ENCODE results near the gene PITPNM1. TPM values are rescaled to one million over a fixed set of nuclear protein-coding genes. Genes with fewer than 3 reads are reported as not detected.

Gene PITPNM1
- total RNA-seq, 4 donors from 2014 or later: 7.3 to 19.9 (median 12.6) TPM

DNA sequence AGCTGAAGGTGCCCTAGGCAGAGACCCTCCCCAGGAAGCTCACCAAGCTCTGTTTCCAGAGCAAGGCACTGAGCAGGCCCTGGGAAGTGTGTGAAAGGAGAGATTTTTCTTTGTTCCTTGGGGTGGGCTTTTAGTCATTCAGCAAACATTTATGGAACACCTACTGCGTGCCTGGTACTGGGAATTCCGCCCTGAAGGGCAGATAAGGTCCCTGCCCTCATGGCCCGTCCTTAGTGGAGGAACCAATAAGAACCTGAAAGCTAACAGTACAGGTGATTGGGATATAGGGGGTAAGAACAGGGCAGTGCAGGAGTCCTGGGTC is 40.0 kb downstream of the PITPNM1 start:
- intact Hi-C loops (cut with DNase I; ENCODE audit: low total_unique reads): no loop called here
- no peak for DNase-seq (ENCODE audit: low spot score in 2 of 2)
- no peak overlapping the region for H3K4me3 ChIP-seq (ENCODE audit: low read depth, poor library complexity, severe bottlenecking)
- TF ChIP-seq, protein P1, sequence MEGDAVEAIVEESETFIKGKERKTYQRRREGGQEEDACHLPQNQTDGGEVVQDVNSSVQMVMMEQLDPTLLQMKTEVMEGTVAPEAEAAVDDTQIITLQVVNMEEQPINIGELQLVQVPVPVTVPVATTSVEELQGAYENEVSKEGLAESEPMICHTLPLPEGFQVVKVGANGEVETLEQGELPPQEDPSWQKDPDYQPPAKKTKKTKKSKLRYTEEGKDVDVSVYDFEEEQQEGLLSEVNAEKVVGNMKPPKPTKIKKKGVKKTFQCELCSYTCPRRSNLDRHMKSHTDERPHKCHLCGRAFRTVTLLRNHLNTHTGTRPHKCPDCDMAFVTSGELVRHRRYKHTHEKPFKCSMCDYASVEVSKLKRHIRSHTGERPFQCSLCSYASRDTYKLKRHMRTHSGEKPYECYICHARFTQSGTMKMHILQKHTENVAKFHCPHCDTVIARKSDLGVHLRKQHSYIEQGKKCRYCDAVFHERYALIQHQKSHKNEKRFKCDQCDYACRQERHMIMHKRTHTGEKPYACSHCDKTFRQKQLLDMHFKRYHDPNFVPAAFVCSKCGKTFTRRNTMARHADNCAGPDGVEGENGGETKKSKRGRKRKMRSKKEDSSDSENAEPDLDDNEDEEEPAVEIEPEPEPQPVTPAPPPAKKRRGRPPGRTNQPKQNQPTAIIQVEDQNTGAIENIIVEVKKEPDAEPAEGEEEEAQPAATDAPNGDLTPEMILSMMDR (IDR thresholded peaks at IDR 0.05): no peak
- TF ChIP-seq POLR2A (IDR thresholded peaks at IDR 0.05): no peak
- 41 to 43% methylated on average over 3 of the region's 3 CpGs for WGBS, 2 donors

DNA sequence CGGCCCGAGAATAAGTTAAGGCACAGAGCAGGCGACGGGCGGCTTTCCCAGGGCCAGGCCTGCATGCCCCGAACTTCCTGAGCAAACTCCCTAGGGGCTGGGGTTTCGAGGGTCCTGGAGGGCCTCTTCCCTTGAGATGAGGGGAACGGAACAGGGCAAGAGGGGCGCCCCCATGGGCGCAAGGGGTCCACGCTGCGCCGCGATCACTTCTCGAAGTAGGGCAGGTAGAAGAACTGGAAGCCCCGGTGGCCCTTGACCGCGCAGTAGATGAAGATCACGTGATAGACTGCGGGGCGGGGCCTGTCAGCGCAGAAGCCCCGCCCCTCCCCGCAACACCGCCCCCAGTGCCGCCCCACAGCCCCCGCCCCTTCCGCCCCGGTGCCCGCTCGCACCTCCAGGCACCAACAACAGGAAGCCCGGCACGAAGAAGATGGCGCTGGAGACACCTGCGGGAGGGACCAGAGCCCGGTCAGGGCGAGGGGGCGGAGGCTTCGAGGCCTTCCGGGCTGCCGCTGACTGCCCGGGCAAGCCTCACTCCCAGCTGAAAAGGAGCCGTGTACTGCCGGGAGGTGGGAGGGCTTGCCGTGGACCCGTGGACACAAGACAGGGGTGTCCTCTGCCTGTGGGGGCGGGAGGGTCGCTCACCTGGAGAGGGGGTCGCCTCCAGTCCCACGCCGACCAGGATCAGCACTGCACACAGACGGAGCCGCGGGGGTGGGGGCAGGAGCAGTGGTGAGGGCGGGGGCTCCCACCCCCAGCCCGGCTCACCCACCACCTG is 40.6 kb downstream of the PITPNM1 start:
- TF ChIP-seq, protein P1 (IDR thresholded peaks at IDR 0.05): no peak
- no peak for TF ChIP-seq POLR2A (IDR thresholded peaks at IDR 0.05)
- WGBS, 2 donors: 22 to 24% methylated on average over 21 to 50 of the region's 56 CpGs

DNA sequence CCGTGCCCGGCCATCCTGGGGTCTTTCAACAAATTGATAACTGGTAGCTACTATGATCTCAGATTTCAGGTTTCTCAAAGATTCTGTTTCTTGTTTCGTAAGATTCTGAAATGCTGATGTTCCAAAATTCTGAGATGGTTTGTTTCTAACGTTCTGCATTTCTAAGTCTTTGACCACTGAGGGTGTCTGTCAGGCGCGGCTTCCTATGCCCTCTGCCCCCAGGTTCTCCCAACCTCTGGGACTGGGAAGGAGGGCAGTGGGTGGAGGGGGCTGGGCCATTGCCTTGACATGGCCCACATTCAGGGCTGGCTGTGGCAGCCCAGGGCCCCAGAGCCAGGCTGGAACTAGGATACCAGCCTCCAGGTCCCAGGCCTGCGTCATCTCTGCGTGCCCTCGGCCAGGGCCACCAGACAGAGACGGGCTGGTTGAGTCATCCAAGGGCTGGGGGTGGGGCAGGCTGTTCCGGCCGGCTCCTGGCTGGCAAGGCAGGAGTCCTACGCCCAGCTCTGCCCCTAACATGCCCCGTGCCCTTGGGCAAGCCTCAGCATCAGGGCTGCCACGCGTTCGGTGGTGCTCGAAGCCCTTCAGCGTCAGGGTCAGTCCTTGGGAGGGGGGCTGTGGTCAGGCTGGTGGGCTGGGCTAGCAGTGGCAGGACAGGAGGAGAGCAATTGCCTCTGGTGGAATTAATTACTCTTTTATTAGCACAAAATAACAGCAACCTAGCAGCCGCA is 41.3 kb downstream of the PITPNM1 start:
- WGBS, 2 donors: 45 to 68% methylated on average over 14 to 20 of the region's 20 CpGs
- intact Hi-C loops (cut with DNase I; ENCODE audit: low total_unique reads): no loop called here
- DNase-seq (ENCODE audit: low spot score in 2 of 2): peak; percentile 80 to 96
- no peak overlapping the region for H3K4me3 ChIP-seq (ENCODE audit: low read depth, poor library complexity, severe bottlenecking)
- no peak for TF ChIP-seq POLR2A (IDR thresholded peaks at IDR 0.05)
- TF ChIP-seq, protein P1 (IDR thresholded peaks at IDR 0.05): no peak

More for the DNA sequence above, 40.6 kb downstream of the PITPNM1 start:
- intact Hi-C loops (cut with DNase I; ENCODE audit: low total_unique reads): no loop called here
- peak; percentile 84 to 97 for DNase-seq (ENCODE audit: low spot score in 2 of 2)
- peak overlapping the region; percentile 8 for H3K4me3 ChIP-seq (ENCODE audit: low read depth, poor library complexity, severe bottlenecking)

DNA sequence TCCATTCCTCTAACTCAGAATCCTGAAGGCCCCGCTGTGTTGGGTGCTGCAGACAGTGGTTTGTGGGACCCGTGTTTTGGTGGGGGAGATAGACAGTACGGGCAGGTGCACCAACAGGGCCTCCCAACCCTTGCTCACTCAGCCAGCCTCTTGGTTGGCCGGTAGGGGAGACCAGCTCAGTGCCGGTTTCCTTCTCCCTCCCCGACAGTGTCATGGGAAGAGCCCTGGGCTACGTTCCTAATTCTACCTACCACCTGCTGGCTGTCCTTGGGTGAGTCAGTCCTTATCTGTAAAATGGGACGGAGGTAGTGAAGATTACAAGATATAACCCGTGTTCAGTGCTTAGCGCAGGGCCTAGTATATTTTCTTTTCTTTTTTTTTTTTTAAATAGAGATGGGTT is 42.0 kb downstream of the PITPNM1 start:
- no peak for TF ChIP-seq POLR2A (IDR thresholded peaks at IDR 0.05)
- TF ChIP-seq, protein P1 (IDR thresholded peaks at IDR 0.05): no peak
- no peak overlapping the region for H3K4me3 ChIP-seq (ENCODE audit: low read depth, poor library complexity, severe bottlenecking)
- no peak for DNase-seq (ENCODE audit: low spot score in 2 of 2)
- 71 to 72% methylated on average over 9 to 10 of the region's 10 CpGs for WGBS, 2 donors
- intact Hi-C loops (cut with DNase I; ENCODE audit: low total_unique reads): no loop called here

DNA sequence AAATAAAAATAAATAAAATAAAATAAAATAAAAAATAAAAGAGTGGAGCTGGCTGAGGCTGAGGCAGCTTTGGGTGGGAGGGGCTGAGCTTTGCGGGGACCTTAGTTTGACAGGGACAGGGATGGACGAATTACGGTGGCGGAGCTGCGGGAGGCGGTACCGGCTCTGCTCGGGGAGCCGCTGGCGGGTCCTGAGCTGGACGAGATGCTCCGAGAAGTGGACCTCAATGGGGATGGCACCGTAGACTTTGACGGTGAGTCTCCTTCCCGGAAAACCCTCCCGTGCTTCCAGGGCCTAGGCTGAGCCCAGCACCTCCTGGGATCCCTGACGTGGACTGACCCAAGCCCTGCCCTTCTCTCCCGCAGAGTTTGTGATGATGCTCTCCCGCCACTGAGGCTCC is 46.9 kb downstream of the PITPNM1 start:
- DNase-seq (ENCODE audit: low spot score in 2 of 2): no peak
- WGBS, 2 donors: 85 to 88% methylated on average over 19 of the region's 19 CpGs

More for the DNA sequence above, 46.9 kb downstream of the PITPNM1 start:
- intact Hi-C loops (cut with DNase I; ENCODE audit: low total_unique reads): no loop called here
- H3K4me3 ChIP-seq (ENCODE audit: low read depth, poor library complexity, severe bottlenecking): no peak overlapping the region
- TF ChIP-seq, protein P1 (IDR thresholded peaks at IDR 0.05): no peak
- TF ChIP-seq POLR2A (IDR thresholded peaks at IDR 0.05): no peak
